ENCODE measurements around the gene PI4KA. TPM values are rescaled to one million over a fixed set of nuclear protein-coding genes. Genes with fewer than 3 reads are reported as not detected.
A peak's percentile ranks its signal among the peaks of the same experiment; 100 is the strongest.

PI4KA gene
- total and polyA plus RNA-seq, 2 of the 13 experiments (the other 11 are each of a cell fraction or from before 2014, with no cell fraction given) = 27.4 to 56.4 TPM

DNA sequence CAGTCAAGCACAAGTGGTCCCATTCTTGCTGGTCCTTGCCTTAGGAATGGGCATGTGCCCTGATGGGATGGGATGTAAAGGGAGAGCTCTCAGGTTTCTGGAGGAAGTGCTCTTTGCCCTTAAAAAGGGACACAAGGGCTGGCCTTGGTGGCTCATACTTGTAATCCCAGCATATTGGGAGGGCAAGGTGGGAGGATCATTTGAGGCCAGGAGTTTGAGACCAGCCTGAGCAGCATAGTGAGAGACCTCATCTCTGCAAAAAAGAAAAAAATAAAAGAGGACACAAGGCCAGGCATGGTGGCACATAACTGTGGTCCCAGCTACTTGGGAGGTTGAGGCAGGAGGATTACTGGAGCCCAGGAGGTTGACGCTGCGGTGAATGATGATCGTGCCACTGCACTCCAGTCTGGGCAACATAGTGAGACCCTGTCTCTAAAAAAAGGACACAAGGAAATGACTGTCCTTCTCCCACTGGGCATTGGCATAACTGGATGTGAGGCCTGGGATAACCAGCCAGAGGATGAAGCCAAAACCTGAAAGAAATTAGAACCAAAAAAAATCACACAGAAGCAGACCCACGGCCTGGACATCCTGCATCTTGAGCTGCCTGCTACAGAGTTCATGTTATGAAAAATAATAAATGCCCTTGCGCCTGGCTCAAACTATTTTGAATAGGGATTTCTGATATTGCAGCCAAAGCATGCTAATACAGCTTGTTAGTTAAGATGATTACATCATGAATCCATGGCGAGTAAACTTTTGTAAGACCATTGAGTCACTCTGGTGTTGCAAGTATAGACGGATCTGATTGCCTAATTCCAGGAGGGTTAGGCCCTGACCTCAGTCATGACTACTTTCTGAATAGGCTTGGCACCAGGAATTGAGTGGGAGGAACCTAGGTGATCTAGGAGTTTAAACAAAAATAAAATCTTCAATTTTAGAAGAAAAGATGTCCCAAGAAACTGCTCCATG is 45.7 kb upstream of the PI4KA start (continued):
- TF ChIP-seq ATF2 (CRISPR knock-in tag; IDR thresholded peaks at IDR 0.05) = 0 out of 2 replicates have a peak, but pooled peaks have one; percentile 23
- TF ChIP-seq, protein P1, sequence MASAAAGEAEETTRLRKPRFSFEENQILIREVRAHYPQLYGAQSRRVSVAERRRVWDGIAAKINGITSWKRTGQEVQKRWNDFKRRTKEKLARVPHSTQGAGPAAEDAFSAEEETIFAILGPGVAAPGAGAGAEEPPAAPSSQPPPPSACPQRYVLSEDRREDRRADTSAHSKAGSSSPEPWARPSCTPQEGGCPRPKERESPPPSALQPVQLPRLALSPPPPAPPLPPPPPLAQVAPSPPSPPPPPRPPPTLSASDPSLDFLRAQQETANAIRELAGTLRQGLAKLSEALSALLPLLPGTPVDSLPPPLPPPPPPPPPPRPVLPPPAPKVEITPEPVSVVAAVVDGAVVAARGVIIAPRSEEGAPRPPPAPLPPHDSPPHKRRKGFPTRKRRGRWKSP (CRISPR knock-in tag; IDR thresholded peaks at IDR 0.05) = peak; percentile 26; the same call in 1 of the 2 replicates
- no peak for TF ChIP-seq HOXD1 (CRISPR knock-in tag; IDR thresholded peaks at IDR 0.05)
- TF ChIP-seq SOX13 (IDR thresholded peaks at IDR 0.05) = no peak
- peak in 1 of 2 experiments; percentile 18; a peak in 1 of 4 replicates for TF ChIP-seq SOX13 (CRISPR knock-in tag; conservative IDR thresholded peaks at IDR 0.05 in 1 of 2, IDR thresholded peaks at IDR 0.05 in 1 of 2)
- no peak for TF ChIP-seq RFXANK (CRISPR knock-in tag; IDR thresholded peaks at IDR 0.05)
- TF ChIP-seq HMG20A (CRISPR knock-in tag; IDR thresholded peaks at IDR 0.05; ENCODE audit: borderline replicate concordance) = peak; percentile 75; the same call in 1 of the 2 replicates
- peak; percentile 99 for TF ChIP-seq CEBPB (IDR thresholded peaks at IDR 0.05; ENCODE audit: borderline replicate concordance, low read depth, low read length)
- TF ChIP-seq SMC3 (IDR thresholded peaks at IDR 0.05; ENCODE audit: low read length) = peak; percentile 28; the same call in 1 of the 2 replicates
- TF ChIP-seq NR2C2 (CRISPR knock-in tag; IDR thresholded peaks at IDR 0.05; ENCODE audit: borderline replicate concordance) = peak; percentile 73; the same call in 1 of the 2 replicates
- no peak for TF ChIP-seq EZH2 (conservative IDR thresholded peaks at IDR 0.05; ENCODE audit: low read depth, low read length)

Data from HepG2 (cell line).